Tibial nerve (tissue), 4 donors: Measurements from ENCODE around the gene PTPRA. TPM values are rescaled to one million over a fixed set of nuclear protein-coding genes. Genes with fewer than 3 reads are reported as not detected.
"Not testable (repeated sequence)": the region's sequence is repeated elsewhere in the genome, so short reads cannot be mapped to it uniquely, and the experiment has no call there.

Experiments used
- DNase-seq, 2 donors: peaks; one replicate each; pipeline ENCODE4 v3.0.0-alpha.2; 2019; ENCODE audit warnings: low spot score in 2 of 2
- H3K27ac ChIP-seq, 4 donors: fragments of 200-600 bp; sonication (generic) in 3 of 4; one replicate each; pipeline ENCODE4 v1.5.1; 2017 to 2019; ENCODE audit warnings: mild to moderate bottlenecking in 1 of 4
- H3K27me3 ChIP-seq, 2 donors: fragments of 200-600 bp; sonication (generic) in 1 of 2; one replicate each; pipeline versions ENCODE4 v1.5.1 to v1.6.0; 2017 to 2019
- H3K36me3 ChIP-seq, 3 donors: fragments of 200-600 bp; sonication (generic); one replicate each; pipeline ENCODE4 v1.5.1; 2018 to 2019
- H3K4me1 ChIP-seq, 4 donors: fragments of 200-600 bp; sonication (generic) in 3 of 4; one replicate each; pipeline ENCODE4 v1.5.1; 2017 to 2019
- H3K4me3 ChIP-seq, 4 donors: fragments of 200-600 bp; sonication (generic) in 3 of 4; one replicate each; pipeline ENCODE4 v1.5.1; 2017 to 2019; ENCODE audit warnings: mild to moderate bottlenecking in 1 of 4, moderate library complexity in 1 of 4
- H3K9me3 ChIP-seq, 4 donors: fragments of 200-600 bp; sonication (generic) in 3 of 4; one replicate each; pipeline ENCODE4 v1.5.1; 2017 to 2019
- EP300 ChIP-seq, 2 donors: sonication (generic); formaldehyde crosslinking; IDR thresholded peaks; one replicate each; pipeline ENCODE4 v1.6.1; 2017; ENCODE audit warnings: antibody characterized with exemption in 2 of 2, mild to moderate bottlenecking in 1 of 2
- POLR2A ChIP-seq, 2 donors: fragments of 450-650 bp; IDR thresholded peaks; one replicate each; pipeline ENCODE4 v1.6.1; 2017; ENCODE audit warnings: antibody characterized with exemption in 2 of 2, mild to moderate bottlenecking in 2 of 2, moderate library complexity in 2 of 2
- WGBS, 2 donors: methylation state at CpG; one replicate each; pipeline ENCODE4 v1.1.5; 2018; 5-methylcytosine and 5-hydroxymethylcytosine counted together
- total RNA-seq, 4 donors: library from RNA; depleted of rRNA; stranded (reverse); fragments of >200 nt; gene quantifications; one replicate each; pipeline ENCODE4 v1.1.0, GENCODE V29; 2016
- TF ChIP-seq, protein P1 (sequence below), 5 experiments: fragments of 200-600 bp in 3 of 5; fragments of 450-650 bp in 2 of 5; sonication (generic) in 3 of 5; IDR thresholded peaks; one replicate each; pipeline ENCODE4 v1.5.1; 2016 to 2019; ENCODE audit warnings: antibody characterized with exemption in 5 of 5, mild to moderate bottlenecking in 3 of 5, moderate library complexity in 2 of 5

Gene PTPRA, protein sequence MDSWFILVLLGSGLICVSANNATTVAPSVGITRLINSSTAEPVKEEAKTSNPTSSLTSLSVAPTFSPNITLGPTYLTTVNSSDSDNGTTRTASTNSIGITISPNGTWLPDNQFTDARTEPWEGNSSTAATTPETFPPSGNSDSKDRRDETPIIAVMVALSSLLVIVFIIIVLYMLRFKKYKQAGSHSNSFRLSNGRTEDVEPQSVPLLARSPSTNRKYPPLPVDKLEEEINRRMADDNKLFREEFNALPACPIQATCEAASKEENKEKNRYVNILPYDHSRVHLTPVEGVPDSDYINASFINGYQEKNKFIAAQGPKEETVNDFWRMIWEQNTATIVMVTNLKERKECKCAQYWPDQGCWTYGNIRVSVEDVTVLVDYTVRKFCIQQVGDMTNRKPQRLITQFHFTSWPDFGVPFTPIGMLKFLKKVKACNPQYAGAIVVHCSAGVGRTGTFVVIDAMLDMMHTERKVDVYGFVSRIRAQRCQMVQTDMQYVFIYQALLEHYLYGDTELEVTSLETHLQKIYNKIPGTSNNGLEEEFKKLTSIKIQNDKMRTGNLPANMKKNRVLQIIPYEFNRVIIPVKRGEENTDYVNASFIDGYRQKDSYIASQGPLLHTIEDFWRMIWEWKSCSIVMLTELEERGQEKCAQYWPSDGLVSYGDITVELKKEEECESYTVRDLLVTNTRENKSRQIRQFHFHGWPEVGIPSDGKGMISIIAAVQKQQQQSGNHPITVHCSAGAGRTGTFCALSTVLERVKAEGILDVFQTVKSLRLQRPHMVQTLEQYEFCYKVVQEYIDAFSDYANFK
- 100 to 1,000 TPM in 1 of 4 donors, 10 to 100 TPM in 3; 46.3 to 119 (median 67.4) TPM for total RNA-seq

DNA sequence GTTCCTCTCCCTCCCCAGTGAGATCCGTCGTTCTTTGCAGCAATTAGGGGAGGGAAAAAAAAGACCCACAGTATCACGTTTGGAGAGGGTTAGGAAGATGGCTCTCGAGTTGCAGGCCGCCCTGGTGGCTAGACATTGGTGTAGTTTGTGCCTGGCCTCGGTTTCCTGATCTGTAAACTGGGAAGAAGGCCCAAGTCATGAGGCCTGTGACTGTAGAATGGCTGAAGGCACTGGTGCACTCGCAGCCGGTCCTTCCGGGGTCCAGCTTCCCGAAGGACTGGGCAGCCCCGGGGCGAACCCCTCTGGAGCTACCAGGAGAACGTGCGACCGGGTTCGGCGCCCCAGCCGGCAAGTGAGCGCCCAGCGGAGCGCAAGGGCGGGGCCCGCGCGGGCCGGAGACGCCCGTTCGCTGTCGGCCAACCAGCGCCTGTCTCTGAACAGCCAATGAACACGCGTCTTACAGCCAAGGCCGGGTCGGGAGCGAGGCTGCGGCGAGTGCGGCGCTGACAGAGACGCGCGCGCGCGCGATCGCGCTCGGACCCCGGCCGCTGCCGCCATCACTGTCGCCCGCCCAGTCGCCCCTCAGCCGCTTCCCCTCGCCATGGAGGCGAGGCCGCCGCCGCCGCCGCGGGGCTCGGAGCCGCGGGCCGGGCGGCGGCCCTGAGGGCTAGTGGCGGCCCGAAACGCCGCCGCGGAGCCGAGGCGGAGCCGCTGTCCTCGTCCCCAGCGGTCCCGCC, at the start of gene PTPRA:
Gene PTPRA (plus strand): TSS at position 472 of the 737 bp plus-strand sequence. CDS start 90,797 bp downstream, outside the sequence.
- Histone ChIP-seq H3K4me1 (peaks cover 0 to 64% (median 29%) of the 10 kb centered on the region in 4 donors), H3K27me3 (no peaks in the 10 kb centered on the region), H3K4me3 (peak within 1 kb of the TSS; percentile 45 to 98 (median 91)), H3K9me3 (no peaks in the 10 kb centered on the region), H3K27ac (peak within 1 kb of the TSS; percentile 29 to 92 (median 82)), H3K36me3 (no peaks in the 10 kb centered on the region)
- DNase-seq = peak; percentile 81 to 92
- 0 to 1% methylated on average over 37 to 66 of the region's 83 CpGs for WGBS, 2 donors
- TF ChIP-seq POLR2A (IDR thresholded peaks at IDR 0.05) (peak; percentile 79 to 94), EP300 (IDR thresholded peaks at IDR 0.05) (peak in 1 of 2 donors; percentile 86)
- TF ChIP-seq, protein P1, sequence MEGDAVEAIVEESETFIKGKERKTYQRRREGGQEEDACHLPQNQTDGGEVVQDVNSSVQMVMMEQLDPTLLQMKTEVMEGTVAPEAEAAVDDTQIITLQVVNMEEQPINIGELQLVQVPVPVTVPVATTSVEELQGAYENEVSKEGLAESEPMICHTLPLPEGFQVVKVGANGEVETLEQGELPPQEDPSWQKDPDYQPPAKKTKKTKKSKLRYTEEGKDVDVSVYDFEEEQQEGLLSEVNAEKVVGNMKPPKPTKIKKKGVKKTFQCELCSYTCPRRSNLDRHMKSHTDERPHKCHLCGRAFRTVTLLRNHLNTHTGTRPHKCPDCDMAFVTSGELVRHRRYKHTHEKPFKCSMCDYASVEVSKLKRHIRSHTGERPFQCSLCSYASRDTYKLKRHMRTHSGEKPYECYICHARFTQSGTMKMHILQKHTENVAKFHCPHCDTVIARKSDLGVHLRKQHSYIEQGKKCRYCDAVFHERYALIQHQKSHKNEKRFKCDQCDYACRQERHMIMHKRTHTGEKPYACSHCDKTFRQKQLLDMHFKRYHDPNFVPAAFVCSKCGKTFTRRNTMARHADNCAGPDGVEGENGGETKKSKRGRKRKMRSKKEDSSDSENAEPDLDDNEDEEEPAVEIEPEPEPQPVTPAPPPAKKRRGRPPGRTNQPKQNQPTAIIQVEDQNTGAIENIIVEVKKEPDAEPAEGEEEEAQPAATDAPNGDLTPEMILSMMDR (IDR thresholded peaks at IDR 0.05) = peak in 2 of 5 experiments; percentile 28 to 34

DNA sequence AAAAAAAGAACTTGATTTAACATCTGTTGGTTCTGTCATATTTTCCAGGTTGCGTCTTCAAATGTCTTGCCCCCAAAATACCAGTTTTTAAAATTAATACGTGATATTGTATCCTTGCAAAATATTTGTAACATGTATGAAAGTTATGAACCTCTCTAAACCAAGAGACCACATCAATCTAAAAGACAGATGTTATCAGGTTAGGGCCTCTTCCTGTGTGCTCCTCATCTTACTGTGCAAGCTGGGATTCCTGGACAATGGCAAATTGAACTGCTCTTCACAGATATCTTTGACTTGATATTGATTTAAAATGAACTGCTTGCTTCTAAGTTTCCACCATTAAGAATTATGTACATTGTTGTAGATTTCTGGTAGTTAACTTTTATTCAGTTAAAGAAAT, 47.5 kb upstream of the PTPRA start:
- H3K9me3 ChIP-seq = no peaks in the 10 kb centered on the region
- no peak overlapping the region for H3K27ac ChIP-seq
- H3K4me1 ChIP-seq = peaks cover 0 to 16% (median 5%) of the 10 kb centered on the region in 4 donors
- WGBS, 2 donors = 88 to 95% methylated on average over 2 of the region's 2 CpGs
- no peak for DNase-seq
- TF ChIP-seq EP300 (IDR thresholded peaks at IDR 0.05) (no peak), POLR2A (IDR thresholded peaks at IDR 0.05) (no peak)
- TF ChIP-seq, protein P1 (IDR thresholded peaks at IDR 0.05) = no peak
- H3K27me3 ChIP-seq = peaks cover 0 to 27% of the 10 kb centered on the region in 2 donors
- no peaks in the 10 kb centered on the region for H3K36me3 ChIP-seq
- H3K4me3 ChIP-seq = no peak overlapping the region

DNA sequence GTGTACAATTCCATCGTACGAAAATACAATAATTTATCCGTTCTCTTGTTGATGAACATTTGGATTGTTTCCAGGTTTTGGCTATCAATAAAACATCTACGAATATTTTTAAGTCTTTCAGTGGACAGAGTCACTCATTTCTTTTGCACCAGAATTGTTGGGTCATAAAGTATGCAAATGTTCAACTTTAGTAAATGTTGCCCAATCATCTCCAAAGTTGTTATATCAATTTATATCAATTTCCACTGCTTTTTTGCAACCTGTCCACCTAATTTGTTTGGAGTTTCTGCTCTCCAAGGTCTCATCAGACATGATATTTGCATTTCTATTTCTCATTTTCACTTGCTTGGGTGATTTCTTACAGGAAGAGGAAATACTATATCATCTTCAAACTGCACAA, 46.6 kb upstream of the PTPRA start:
- H3K27me3 ChIP-seq = peaks cover 0 to 18% of the 10 kb centered on the region in 2 donors
- WGBS, 2 donors = 78 to 84% methylated on average over 4 of the region's 4 CpGs
- DNase-seq = no peak
- no peaks in the 10 kb centered on the region for H3K9me3 ChIP-seq
- no peaks in the 10 kb centered on the region for H3K36me3 ChIP-seq
- peaks cover 0 to 7% (median under 1%) of the 10 kb centered on the region in 4 donors for H3K4me1 ChIP-seq
- H3K27ac ChIP-seq = no peak overlapping the region
- TF ChIP-seq, protein P1 (IDR thresholded peaks at IDR 0.05) = no peak
- TF ChIP-seq EP300 (IDR thresholded peaks at IDR 0.05) = no peak
- no peak for TF ChIP-seq POLR2A (IDR thresholded peaks at IDR 0.05)
- H3K4me3 ChIP-seq = no peak overlapping the region

DNA sequence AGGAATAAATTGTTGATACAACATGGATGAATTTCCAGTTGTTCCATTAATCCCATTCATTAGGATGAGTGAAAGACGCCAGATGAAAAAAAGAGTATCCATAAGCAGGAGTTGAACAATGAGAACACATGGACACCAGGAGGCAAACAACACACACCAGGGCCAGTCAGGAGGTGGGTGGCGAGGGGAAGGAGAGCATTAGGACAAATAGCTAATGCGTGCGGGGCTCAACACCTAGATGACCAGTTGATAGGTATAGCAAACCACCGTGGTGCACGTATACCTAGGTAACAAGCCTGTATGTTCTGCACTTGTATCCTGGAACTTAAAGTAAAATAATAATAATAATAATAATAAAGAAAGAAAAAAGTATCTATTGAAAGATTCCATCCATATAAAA, 43.9 kb upstream of the PTPRA start:
- 67 to 76% methylated on average over 6 of the region's 6 CpGs for WGBS, 2 donors
- H3K4me1 ChIP-seq = no peaks in the 10 kb centered on the region
- TF ChIP-seq EP300 (IDR thresholded peaks at IDR 0.05) (no peak), POLR2A (IDR thresholded peaks at IDR 0.05) (no peak)
- TF ChIP-seq, protein P1 (IDR thresholded peaks at IDR 0.05) = no peak
- no peaks in the 10 kb centered on the region for H3K9me3 ChIP-seq
- DNase-seq = no peak
- no peak overlapping the region for H3K4me3 ChIP-seq
- no peaks in the 10 kb centered on the region for H3K36me3 ChIP-seq
- H3K27me3 ChIP-seq = peaks cover 0 to 11% of the 10 kb centered on the region in 2 donors
- H3K27ac ChIP-seq = no peak overlapping the region

DNA sequence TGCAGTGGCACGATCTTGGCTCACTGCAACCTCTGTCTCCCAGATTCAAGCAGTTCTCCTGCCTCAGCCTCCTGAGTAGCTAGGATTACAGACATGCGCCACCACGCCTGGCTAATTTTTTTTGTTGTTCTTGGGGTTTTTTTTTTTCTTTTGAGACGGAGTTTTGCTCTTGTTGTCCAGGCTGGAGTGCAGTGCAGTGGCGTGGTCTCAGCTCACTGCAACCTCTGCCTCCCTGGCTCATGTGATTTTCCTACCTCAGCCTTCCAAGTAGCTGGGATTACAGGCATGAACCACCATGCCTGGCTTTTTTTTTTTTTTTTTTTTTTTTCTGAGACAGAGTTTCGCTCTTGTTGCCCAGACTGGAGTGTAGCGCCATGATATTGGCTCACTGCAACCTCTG, 42.1 kb upstream of the PTPRA start:
- not testable (repeated sequence) for H3K4me1 ChIP-seq, H3K9me3 ChIP-seq, DNase-seq, H3K4me3 ChIP-seq, H3K27ac ChIP-seq
- Histone ChIP-seq H3K36me3 (peaks cover 0 to 17% (median 0%) of the 10 kb centered on the region in 3 donors), H3K27me3 (peaks cover 0 to 11% of the 10 kb centered on the region in 2 donors)
- 66 to 86% methylated on average over 7 of the region's 7 CpGs for WGBS, 2 donors
